ENCODE results near the gene ATP1A3.

- TF ChIP-seq CTCF (IDR thresholded peaks at IDR 0.05) = no peak
- TF ChIP-seq EZH2 (IDR thresholded peaks at IDR 0.05; ENCODE audit: borderline replicate concordance, insufficient read depth, low read depth, low read length, poor library complexity, severe bottlenecking) = no peak
Observed at GRCh38 chr19:41927497-41928192, 66.4 kb downstream of the ATP1A3 start.

Measured in B cell (primary cell).